ENCODE data around the gene CEP290. TPM values are rescaled to one million over a fixed set of nuclear protein-coding genes. Genes with fewer than 3 reads are reported as not detected.
A peak's percentile ranks its signal among the peaks of the same experiment; 100 is the strongest.

The CEP290 gene
- total RNA-seq, 1 donor from 2014 or later = 8.1 TPM

DNA sequence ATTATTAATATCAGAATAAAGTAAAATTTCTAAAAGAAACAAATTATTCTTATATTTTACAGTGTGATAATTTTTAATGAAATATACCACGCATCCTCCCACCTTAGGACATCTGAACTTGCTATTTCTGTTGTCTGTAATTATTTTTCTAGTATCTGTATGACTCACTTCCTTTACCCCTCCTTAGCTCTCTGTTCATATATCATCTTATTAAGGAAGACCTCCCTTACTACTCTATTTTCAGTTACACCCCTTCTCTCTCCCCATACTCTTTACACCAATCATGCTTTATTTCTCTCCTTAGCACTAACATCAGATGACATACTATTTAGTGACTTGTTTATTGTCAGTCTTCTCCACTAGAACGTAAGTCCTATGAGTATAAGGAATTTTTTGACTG, 78.5 kb downstream of the CEP290 start:
- H3K27me3 ChIP-seq (ENCODE audit: low read depth) = no peaks in the 10 kb centered on the region
- intact Hi-C loops (cut with micrococcal nuclease) = no loop called here
- no peak for DNase-seq
- H3K4me3 ChIP-seq = no peak overlapping the region
- TF ChIP-seq, protein P1, sequence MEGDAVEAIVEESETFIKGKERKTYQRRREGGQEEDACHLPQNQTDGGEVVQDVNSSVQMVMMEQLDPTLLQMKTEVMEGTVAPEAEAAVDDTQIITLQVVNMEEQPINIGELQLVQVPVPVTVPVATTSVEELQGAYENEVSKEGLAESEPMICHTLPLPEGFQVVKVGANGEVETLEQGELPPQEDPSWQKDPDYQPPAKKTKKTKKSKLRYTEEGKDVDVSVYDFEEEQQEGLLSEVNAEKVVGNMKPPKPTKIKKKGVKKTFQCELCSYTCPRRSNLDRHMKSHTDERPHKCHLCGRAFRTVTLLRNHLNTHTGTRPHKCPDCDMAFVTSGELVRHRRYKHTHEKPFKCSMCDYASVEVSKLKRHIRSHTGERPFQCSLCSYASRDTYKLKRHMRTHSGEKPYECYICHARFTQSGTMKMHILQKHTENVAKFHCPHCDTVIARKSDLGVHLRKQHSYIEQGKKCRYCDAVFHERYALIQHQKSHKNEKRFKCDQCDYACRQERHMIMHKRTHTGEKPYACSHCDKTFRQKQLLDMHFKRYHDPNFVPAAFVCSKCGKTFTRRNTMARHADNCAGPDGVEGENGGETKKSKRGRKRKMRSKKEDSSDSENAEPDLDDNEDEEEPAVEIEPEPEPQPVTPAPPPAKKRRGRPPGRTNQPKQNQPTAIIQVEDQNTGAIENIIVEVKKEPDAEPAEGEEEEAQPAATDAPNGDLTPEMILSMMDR (IDR thresholded peaks at IDR 0.05; ENCODE audit: borderline replicate concordance) = no peak
- peaks cover 40% of the 10 kb centered on the region for H3K36me3 ChIP-seq
- H3K4me1 ChIP-seq = no peaks in the 10 kb centered on the region
- no peak overlapping the region for H3K27ac ChIP-seq (replicated peaks)
- no peaks in the 10 kb centered on the region for H3K9me3 ChIP-seq (replicated peaks)

DNA sequence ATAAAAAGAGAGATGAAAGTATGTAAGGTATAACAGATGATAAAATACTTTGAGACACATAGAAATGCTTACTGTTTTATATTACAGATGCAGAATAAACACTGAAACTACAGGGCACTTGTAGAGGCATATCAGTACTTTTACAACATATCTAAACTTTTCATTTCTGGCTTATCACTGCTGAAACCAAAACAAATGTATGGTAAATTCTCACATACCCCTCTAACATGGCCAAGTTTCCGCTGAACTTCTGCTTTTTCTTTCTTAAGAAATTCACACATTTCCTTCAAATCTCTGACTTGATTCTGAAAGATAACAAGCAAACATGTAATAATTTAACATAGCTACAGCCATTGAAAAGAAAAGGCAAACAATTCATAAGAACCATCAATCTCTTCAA, 79.4 kb downstream of the CEP290 start:
- Histone ChIP-seq H3K4me1 (peaks cover 6% of the 10 kb centered on the region), H3K27ac (replicated peaks) (no peak overlapping the region), H3K4me3 (no peak overlapping the region), H3K9me3 (replicated peaks) (no peaks in the 10 kb centered on the region), H3K27me3 (ENCODE audit: low read depth) (no peaks in the 10 kb centered on the region), H3K36me3 (peaks cover 35% of the 10 kb centered on the region)
- no peak for DNase-seq
- intact Hi-C loops (cut with micrococcal nuclease) = no loop called here
- TF ChIP-seq, protein P1 (IDR thresholded peaks at IDR 0.05; ENCODE audit: borderline replicate concordance) = no peak

DNA sequence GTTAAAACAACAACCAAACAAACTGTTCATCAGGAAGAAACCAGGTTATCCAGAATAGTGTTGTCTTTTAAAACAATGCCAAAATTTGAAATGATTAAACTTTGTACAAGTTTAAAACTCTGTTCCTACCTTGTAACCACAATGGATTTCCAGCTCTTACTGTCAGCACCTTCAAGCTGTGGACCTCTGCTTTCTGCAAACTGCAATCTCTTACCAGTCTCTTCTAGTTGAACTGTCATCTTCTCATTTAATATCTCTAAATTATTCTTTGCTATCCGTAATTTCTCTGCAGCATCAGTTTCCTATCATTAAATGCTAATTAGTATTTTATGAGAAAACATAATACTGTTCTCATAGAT, 83.2 kb downstream of the CEP290 start:
- Histone ChIP-seq H3K27ac (replicated peaks) (peak overlapping the region; percentile 71), H3K9me3 (replicated peaks) (no peaks in the 10 kb centered on the region), H3K4me3 (no peak overlapping the region), H3K4me1 (peaks cover 15% of the 10 kb centered on the region), H3K27me3 (ENCODE audit: low read depth) (no peaks in the 10 kb centered on the region), H3K36me3 (peaks cover 32% of the 10 kb centered on the region)
- TF ChIP-seq, protein P1 (IDR thresholded peaks at IDR 0.05; ENCODE audit: borderline replicate concordance) = no peak
- intact Hi-C loops (cut with micrococcal nuclease) = no loop called here
- no peak for DNase-seq

DNA sequence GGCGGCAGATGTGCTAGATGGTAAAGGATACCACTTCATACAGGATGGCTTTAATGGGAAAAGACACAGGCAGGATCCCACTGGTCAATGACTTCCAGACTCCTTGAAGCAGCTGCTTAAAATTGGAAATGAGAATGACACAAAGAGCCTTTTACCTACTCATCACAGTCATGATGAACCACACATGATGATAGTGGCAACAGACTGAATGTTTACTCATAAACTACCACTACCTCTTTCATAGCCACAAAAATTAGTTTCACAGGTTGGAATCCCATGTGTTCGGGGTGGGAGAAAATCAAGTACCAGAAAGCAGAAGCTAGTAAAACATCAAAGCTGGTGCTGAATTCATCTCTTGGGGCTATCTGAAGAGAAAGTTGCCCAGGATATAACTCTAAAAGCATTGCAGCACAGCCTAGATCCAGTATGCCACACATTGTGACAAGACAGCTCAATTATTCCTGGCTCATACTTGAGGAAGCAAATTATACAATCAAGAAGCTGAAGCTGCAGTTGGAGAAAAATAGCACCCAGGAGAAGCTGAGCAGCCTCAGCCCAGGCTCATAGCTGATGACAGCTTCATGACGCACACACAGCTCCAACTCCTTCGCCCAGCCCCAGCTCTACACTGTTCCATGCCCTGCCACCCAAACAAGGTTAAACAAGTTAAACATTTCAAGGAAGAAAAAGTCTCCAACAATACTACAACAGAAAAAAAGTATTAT, 83.7 kb downstream of the CEP290 start:
- TF ChIP-seq, protein P1 (IDR thresholded peaks at IDR 0.05; ENCODE audit: borderline replicate concordance) = no peak
- Histone ChIP-seq H3K27me3 (ENCODE audit: low read depth) (no peaks in the 10 kb centered on the region), H3K36me3 (peaks cover 31% of the 10 kb centered on the region), H3K27ac (replicated peaks) (peak overlapping the region; percentile 71), H3K4me3 (no peak overlapping the region), H3K4me1 (peaks cover 15% of the 10 kb centered on the region), H3K9me3 (replicated peaks) (no peaks in the 10 kb centered on the region)
- intact Hi-C loops (cut with micrococcal nuclease) = no loop called here
- DNase-seq = peak; percentile 42

DNA sequence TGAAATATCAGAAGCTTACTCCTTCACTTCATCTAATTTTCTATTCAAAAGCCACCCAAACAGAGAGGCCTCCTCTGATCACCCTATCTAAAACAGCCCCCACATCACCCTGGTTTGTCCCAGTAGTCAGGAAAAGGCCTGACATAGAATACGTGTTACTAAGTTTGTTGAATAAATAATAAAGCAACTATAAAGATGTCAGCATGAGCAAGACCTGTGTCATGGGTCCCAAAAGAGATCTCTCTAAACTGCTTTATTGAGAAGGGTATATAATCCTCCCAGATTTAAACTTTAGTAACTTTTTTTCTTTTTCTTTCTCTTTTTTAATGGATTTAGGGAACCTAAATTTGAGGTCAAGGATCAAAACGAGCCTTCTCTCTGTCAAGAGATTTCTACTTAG, 85.3 kb downstream of the CEP290 start:
- TF ChIP-seq, protein P1 (IDR thresholded peaks at IDR 0.05; ENCODE audit: borderline replicate concordance) = no peak

More for the DNA sequence above, 85.3 kb downstream of the CEP290 start:
- Histone ChIP-seq H3K4me3 (no peak overlapping the region), H3K36me3 (peaks cover 24% of the 10 kb centered on the region), H3K9me3 (replicated peaks) (no peaks in the 10 kb centered on the region), H3K27ac (replicated peaks) (no peak overlapping the region), H3K4me1 (peaks cover 15% of the 10 kb centered on the region), H3K27me3 (ENCODE audit: low read depth) (no peaks in the 10 kb centered on the region)
- intact Hi-C loops (cut with micrococcal nuclease) = no loop called here
- DNase-seq = no peak

Data from left ventricle myocardium inferior (tissue), 1 donor.